GM19468 (cell line): ENCODE measurements around the gene TRPV4.

ENCODE experiments used
- ATAC-seq: cut with Tn5 transposase; IDR thresholded peaks from one replicate; pipeline ENCODE4 v1.9.1; 2021; ENCODE audit warnings: mild to moderate bottlenecking, moderate library complexity, moderate number of reproducible peaks; ENCODE audit not compliant: unreplicated experiment; ENCODE audit errors: extremely low read depth

The TRPV4 gene

DNA sequence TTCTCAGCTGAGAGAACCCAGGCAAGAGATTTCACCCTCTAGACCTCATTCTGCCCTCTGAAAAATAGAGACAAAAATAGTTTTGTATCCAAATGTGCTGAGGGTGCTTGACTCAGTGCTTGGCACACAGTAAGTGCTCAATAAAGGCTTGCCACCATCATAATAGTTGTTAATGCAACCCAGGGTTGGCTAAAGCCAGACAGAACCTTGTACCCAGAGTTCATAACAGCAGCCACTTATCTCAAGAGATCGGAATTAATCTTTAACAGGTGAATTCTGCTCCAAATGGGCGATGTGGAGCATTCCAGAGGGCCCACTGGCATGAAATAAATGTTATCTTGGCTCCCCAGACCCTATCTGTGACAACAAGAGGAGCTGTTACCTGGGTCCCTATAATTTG, 2.9 kb downstream of the TRPV4 start:
- ATAC-seq: no peak

DNA sequence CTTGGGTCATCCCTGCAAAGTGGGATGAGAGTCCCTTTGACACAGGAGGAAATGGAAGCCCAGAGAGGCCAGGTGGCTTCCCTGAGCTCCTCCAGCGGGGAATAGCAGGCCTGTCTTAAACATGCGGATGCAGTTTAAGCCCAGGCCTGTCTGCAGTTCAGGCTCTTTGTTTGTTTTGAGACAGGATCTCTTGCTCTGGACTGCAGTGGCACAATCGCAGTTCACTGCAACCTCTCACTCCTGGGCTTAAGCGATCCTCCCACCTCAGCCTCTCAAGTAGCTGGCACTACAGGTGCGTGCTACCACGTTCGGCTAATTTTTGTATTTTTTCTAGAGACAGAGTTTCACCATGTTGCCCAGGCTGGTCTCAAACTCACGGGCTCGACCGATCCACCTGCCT, 3.5 kb downstream of the TRPV4 start:
- no peak for ATAC-seq

DNA sequence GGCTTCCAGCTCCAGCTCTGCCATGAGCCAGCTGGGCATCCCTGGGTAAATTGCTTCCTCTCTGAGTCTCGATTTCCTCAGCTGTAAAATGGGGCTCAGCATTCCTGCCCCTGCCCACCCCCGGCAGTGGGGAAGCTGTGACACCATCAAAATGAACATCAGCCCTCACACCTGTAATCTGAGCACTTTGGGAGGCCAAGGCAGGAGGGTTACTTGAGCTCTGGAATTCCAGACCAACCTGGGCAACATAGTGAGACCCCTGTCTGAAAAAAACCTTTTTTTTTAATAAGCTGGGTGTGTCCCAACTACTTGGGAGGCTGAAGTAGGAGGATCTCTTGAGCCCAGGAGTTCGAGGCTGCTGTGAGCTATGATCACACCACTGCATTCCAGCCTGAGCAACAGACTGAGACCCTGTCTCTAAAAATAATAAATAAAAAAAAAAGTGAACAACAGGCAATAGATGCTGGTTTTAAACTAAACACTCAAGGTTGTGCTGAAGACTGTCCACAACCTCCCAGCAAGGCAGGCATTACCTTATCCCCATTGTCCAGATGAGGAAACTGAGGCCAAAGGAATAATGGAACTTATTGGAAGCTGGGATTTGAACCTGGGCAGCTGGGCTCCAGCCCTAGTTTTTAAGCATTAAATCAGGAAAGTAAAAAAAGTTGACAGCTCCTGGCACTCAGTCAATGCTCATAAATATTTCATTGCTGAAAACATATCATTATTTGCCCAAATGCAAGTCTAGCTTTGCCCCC, 4.3 kb downstream of the TRPV4 start:
- no peak for ATAC-seq

DNA sequence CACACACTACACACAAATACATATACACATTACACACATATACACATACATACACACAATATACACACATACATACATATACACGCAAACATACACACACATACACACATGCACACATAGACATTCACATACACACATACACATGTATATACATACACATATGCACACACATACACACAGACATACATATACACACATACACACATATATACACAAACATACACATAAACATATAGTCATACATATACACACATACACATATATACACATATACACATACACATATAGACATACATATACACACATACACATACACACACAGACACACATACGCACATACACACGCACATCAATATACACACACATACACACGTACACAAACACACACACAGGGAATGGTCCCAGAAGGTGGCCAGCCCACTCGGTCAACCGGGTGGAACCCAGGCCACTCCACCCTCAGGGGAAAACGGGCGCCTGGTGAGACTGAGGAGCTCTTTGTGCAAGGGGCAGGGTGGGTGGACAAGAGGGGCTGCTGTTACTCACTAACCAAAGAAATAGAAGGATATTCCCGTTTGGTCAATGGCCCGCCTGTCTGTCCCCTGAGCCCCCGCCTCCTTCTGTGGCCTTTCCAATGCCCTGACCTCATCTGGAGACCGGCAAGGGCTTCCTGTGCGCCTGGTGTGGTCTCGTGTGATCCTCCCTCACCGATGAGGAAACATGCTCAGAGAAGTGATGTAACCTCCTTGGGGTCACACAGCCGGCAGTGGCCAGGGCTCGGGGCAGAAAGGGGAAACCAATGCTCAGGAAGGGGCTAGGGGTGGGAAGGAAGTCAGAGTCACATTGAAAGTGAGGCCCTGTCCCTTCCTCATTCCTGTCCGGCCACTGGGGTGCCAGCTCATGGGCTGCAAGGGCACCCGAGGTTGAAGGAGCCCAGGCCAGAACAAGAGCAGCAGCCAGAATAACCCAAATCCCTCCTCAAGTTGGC, 5.3 kb downstream of the TRPV4 start:
- no peak for ATAC-seq

DNA sequence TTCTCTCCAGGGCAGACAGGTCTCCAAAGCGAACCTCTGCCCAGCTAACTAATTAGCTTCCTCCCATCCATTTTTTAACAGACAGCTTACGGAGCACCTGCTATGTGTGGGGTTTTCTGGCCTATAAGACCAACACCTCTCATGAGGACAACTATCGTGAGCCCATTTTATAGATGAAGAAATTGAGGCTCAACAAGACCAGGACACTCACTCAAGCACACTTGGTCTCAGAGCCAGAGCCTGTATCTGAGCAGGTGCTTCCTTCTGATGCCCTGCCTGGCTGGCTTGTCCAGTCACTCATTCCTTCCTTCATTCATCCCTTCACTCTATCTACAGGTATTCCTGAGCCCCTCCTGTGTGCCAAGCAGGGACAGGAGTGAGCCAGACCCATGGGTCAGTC, 6.1 kb downstream of the TRPV4 start:
- no peak for ATAC-seq

DNA sequence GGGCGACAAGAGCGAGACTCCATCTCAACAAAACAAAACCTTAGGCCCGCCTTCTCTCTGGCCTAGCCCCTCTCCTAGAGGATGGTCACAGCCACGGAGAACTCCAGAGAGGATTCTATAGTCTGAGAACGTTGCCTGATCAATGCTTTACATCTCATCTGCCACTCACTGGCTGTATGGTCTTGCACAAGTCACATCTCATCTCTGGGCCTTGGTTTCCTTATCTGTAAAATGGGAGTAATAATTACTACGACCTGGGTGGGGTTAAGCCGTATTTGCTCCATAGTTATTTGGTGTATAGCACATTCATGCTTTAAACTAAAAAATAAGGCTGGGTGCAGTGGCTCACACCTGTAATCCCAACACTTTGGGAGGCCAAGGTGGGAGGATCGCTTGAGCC, 8.5 kb downstream of the TRPV4 start:
- no peak for ATAC-seq

DNA sequence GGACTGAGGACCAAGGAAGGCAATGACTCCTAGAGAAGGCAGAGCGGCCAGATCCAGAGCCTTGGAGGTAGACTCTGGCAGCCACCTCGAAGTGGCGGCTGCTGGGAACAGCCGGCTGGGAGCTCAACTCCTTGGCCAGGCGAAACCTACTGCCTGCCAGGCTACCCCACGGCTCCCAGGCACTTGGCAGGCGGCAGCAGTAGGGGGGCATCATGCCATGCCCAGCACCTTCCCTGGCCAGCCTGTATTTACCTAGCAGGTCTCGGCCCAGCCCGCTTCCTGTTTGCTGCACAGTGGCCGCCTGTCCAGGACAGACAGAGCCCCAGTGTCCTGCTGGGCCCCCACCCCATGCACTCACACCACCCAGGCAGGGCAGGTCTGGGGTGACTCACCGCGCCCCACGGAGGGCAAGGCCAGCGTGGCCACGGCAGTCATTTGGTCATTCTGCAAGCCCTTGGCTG, 10.2 kb downstream of the TRPV4 start:
- ATAC-seq: no peak

DNA sequence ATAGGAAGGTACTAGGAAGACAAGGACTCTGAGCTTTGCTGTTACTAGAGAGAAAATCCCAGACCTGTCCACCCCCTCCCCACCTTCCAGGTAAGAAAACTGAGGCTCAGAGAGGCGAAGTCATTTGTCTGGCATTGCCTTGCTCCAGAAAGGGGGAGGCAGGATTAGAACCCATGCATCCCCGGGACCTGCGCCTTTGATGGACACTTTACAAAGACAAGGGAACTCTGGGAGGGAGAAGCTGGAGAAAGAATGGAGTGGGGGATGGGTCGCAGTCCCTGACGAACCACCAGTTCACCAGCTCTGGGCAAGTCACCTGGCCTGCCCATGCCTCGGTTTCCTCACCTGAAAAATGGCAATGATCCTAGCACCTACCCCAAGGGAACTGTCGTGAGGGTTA, 10.8 kb downstream of the TRPV4 start:
- ATAC-seq: no peak

DNA sequence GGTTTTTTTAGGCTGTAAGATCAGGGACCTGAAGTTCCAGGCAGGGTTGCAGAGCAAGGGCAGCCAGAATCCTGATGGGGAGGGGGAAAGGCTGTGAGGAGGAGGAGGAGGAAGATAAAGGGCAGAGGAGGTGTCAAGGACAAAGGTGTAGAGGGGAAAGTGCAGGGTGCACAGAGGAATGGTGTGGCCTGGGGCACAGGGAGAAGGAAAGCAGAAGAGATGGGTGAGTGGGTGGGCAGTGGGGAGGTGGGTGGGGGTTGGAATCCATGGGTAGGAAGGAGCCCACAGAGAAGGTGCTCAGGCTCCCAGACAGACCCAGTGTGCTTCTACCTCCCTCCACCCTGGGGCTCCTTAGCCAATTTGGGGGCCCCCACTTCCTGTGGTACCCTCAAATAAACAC, 11.2 kb downstream of the TRPV4 start:
- ATAC-seq: no peak

DNA sequence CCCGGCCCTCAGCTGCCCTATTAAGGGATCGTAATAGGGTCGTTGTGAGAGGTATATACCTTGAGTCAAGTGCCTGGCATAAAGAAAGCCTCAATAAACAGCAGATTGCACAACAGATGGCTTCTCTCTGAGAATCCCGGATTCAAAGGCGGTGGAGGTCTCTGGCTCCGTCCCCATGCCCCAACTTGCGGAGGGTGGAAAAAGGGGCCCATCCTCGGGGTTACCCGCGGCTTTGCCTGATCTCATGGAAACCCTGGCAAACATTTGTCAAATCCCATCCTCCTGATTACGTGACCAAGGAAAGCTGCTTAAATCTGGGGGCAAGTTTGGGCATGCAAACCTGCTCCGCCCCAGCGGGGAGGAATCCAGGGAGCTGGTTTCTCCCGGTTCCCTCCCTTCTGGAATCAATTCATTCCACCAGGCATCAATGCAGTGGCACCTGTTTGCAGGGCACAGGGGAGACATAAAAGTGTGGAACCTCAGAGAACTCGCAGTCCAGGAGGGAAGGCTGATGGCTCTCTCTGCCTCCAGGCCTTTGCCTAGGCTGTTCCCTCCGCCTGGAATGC, 12.3 kb downstream of the TRPV4 start:
- ATAC-seq: no peak

DNA sequence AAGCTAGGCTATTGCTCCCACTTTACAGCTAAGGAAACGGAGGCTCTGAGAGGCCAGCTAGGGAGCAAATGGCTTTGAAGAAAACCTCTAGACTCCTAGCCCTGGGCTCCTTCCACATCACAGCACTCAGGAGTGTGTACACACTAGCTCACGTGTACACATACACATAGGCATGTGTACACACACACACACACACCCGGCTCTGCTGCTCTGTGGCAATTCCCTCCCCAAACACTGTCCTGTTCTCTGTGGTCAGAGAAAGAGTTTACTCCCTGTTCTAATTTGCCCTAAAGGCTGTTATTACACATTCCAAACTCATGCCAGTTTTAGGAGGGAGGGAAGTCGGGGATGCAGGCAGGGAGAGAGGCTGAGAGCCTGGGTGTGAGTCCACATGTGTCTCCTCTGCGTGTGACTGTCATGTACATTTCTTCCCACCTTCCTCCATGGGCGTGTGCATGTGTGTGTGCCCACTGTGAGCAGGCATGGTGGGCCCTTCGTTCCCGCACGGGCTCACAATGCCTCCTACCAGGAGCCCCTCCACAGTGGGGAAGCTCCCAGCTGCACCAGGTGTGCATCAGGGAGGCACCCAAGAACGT, 14.2 kb downstream of the TRPV4 start:
- no peak for ATAC-seq

DNA sequence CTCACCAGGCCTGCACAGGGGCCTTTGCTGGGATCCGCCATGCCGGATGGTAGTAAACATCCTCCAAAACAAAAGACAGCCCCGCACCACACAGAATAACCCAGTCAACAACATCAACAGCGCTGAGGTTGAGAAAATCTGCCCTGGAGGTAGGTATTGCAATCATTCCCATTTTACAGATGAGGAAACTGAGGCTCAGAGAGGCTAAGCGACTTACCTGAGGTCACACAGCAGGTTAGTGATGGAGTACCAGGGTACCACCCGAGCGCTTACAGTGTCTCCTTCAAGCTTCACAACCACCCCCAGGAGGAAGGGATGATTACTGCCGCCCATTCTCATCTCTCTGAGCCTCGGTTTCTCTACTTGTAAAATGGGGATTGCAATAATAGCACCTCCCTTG, 14.9 kb downstream of the TRPV4 start:
- ATAC-seq: no peak

DNA sequence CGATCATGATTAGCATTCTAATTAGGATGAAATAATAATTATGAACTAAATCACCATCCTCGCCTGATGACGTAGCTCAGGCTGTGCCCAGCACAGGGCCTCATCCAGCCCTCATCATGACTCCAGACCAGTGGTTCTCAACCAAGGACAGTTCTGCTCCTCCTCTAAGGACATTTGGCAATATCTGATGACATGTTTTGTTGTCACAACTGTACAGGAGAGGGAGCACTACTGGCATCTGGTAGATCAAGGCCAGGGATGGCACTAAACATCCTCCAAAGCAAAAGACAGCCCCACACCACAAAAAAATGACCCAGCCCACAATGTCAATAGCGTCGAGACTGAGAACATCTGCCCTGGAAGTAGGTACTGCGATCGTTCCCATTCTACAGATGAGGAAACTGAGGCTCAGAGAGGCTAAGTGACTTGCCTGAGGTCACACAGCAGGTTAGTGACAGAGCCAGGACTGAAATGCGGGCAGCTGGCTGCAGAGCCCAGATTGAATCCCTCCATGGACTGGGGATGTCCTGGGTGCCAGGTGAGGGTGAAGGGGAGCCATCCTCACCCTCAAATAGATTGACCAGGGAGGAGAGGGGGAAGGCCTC, 15.5 kb downstream of the TRPV4 start:
- ATAC-seq: no peak

DNA sequence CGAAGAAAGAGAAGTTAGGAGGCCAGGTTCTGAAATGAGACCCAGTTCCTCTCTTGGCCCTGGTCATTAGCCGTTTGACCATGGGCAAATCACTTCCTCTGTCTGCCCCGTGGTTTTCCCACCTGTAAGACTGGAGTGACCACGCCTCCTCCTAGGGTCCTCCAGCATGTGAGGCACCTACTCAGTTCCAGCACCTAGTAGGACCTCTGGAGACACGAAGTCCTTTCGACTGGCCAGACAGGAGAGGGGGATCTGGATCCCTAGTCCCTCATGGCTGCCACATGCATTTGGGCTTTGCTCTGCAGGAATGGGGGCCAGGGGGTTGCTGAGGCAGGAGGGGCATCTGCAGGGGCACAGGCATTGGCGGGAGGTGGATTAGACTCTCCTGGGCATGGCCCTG, 16.3 kb downstream of the TRPV4 start:
- no peak for ATAC-seq

DNA sequence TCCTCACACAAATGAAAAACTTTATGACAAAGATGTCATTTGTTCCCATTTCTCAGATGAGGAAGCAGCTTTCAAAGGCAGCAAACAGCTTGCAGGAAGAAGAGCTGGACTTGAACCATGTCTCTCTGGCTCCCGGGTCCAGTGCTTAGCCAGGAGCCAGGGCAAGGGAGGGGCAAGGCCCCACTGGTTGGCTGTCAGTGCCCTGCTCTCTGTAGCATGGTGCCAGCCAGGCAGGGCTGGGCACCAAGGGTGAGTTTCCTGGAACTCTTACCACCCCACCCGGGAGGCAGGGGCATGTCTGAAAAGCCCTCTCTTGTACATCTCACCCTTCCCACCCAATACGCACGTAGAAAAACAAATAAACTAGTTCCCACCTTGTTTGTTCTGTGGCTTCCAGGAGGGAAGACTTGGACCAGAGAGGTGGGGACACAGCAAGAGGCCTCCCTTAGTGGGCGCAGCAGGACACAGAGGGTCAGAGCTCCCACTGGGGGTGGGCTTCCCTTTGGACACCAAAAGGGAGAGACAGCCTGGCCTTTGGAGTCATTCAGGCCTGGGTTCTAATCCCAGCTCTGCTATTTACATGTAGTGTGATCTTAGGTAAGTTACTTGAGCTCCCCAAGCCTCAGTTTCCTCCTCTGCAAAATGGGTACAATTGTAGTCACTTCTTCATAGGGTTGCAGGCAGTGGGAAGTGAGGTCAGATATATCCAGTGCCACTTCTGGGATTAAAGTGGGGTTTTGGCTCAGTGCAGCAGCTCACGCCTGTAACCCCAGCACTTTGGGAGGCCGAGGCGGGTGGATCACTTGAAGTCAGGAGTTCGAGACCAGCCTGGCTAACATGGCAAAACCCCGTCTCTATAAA, 17.2 kb downstream of the TRPV4 start:
- no peak for ATAC-seq

DNA sequence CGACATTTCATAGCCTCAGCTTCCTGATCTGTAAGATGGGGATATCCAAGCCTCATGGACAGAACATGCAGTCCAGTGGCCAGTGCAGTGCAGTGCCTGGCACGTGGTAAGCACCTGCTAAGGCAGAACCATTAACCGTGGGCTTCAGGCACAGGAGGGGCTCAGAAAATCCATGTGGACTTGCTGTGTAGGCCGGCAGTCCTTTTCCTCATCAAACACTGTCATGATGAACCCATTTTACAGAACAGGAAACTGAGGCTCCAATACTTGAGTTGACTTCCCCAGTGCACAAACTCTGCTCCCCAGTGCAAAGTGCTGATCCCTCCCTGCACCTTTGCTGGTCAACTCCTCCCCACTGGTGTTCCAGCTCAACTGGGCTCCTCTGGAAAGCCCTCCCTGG, 18.0 kb downstream of the TRPV4 start:
- ATAC-seq: no peak

DNA sequence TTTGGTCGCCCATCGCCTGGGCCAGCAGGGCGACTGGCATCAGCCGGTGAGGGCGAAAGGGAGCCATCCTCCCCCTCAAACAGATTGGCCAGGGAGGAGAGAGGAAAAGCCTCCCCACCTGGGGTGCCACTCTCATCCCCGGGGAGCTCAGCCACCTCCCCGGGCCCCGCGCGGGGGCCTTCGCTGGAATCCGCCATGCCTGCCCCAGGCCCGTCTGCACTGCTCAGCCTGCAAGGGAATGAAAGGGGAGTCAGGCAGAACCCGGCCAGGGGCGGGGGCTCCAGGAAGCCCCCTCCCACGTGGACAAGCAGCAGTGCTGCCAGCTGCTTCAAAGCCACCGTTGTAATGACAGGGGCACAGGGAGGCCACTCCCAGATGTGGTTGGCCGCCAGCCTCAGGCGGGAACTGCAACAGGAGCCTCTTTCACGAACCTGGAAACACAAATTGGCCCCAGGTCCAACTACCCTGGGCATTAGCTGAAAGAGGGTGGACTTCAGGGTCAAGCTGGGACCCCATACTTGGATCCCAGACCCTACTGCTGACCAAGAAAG, 18.5 kb downstream of the TRPV4 start:
- ATAC-seq: no peak

DNA sequence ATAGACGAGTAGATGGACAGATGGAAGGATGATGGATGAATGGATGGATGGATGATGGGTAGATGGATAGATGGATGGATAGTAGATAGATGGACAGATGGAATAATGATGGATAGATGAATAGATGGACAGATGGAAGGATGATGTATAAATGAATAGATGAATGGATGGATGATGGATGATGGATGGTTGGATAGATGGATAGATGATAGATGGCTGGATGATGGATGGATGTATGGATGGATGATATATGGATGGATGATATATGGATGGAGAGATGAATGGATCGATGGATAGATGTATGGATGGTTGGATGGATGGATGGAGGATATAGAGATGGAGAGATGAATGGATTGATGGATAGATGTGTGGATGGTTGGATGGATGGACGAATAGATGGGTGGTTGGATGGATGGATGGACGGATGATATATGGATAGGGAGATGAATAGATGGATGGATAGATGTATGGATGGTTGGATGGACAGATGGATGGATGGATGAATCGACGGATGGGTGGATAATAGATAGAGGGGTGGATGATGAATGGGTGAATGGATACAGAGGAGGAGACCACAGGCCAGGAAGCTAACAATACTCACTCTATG, 19.3 kb downstream of the TRPV4 start:
- ATAC-seq: no peak

DNA sequence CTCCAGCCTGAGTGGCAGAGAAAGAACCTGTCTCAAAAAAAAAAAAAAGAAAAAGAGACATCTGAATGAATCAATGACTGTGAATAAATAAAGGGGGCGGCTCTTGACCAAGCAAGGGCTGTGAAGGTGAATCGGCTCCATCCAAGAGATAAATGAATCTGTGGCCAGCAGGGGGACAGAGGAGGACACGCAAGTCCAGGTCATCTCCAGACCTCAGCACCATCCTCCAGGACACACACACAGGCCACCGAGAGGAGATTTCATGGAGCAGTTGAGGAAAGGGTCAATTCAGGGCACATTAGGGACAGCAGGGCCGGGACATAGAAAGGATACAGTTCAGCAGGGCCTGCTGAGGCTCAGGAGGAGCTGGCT, 21.6 kb downstream of the TRPV4 start:
- no peak for ATAC-seq
